Measurements from ENCODE around the gene ERCC1.
A peak's percentile ranks its signal among the peaks of the same experiment; 100 is the strongest.

Gene ERCC1

DNA sequence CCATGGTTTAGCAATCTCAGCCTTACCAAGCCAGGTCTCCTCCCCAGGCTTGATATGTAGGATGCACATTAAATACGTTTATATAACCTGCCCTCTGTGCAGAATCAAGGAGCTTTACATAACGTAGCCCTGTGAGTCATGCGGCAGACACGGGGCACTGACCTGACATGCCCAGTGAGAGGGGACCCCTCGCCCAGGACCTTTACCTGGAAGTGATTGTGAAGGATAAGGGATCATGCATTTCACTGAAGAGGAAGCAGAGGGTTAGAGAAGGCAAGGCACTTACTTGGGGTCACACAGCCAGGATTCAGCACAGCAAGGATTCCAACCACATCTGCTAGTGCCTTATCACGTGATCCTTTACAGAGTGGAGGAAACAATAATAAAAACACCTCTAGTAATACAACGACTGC is 25.2 kb upstream of the ERCC1 start:
- no peak for DNase-seq (ENCODE audit: low spot score)
- no peak overlapping the region for H4K91ac ChIP-seq (ENCODE audit: low read depth, low read length, poor library complexity)
- no peaks in the 10 kb centered on the region for H3K36me3 ChIP-seq (replicated peaks in 1 of 2; ENCODE audit: control insufficient read depth in 2 of 2, insufficient read depth in 2 of 2, low read length in 2 of 2)
- no peak overlapping the region for H2BK5ac ChIP-seq (ENCODE audit: low read length)
- H3K23ac ChIP-seq (ENCODE audit: low read depth, low read length, poor library complexity) = no peak overlapping the region
- WGBS, 2 donors (ENCODE audit: extremely low coverage in 2 of 2, insufficient read length in 2 of 2, insufficient replicate concordance in 1 of 2) = no CpG with 5 or more reads among the region's 7 CpGs
- H3K14ac ChIP-seq (ENCODE audit: low read length) = no peak overlapping the region
- H3K4me3 ChIP-seq (ENCODE audit: low read length in 2 of 2) = no peak overlapping the region
- H3K4me1 ChIP-seq (ENCODE audit: control insufficient read depth in 2 of 2, insufficient read depth in 1 of 2, low read depth in 1 of 2, low read length in 2 of 2) = peaks cover 8 to 22% of the 10 kb centered on the region in 2 donors
- no peak overlapping the region for H3K4ac ChIP-seq (ENCODE audit: low read length)
- H3K9me3 ChIP-seq (replicated peaks in 1 of 2; ENCODE audit: control insufficient read depth in 2 of 2, insufficient read depth in 1 of 2, low read depth in 1 of 2, low read length in 2 of 2) = peaks cover 0 to 7% of the 10 kb centered on the region in 2 donors
- H3K9ac ChIP-seq (ENCODE audit: low read depth, low read length, poor library complexity) = no peak overlapping the region
- no peaks in the 10 kb centered on the region for H3K79me1 ChIP-seq (ENCODE audit: low read depth, low read length)
- no peak overlapping the region for H2BK12ac ChIP-seq (ENCODE audit: low read length)
- H3K27me3 ChIP-seq (ENCODE audit: control insufficient read depth in 3 of 3, insufficient read depth in 3 of 3, low read depth in 1 of 3, low read length in 3 of 3) = peaks cover 0 to 7% (median 0%) of the 10 kb centered on the region in 3 experiments
- no peak overlapping the region for H3K18ac ChIP-seq (ENCODE audit: low read length)
- no peak overlapping the region for H4K8ac ChIP-seq (ENCODE audit: low read depth, low read length)
- no peak overlapping the region for H2BK15ac ChIP-seq (ENCODE audit: low read length)
- H2AFZ ChIP-seq (ENCODE audit: low read length) = no peak overlapping the region
- no peak overlapping the region for H3K4me2 ChIP-seq (ENCODE audit: insufficient read depth, low read length, poor library complexity, severe bottlenecking)
- no peak overlapping the region for H2BK120ac ChIP-seq (ENCODE audit: low read depth, low read length)
- no peak overlapping the region for H2AK5ac ChIP-seq (ENCODE audit: low read depth, low read length)
- no peak overlapping the region for H3K27ac ChIP-seq (replicated peaks; ENCODE audit: low read length)

GRCh38 chr19:45448425-45448756 is 24.7 kb upstream of the ERCC1 start:
- H2BK15ac ChIP-seq (ENCODE audit: low read length) = no peak overlapping the region

GRCh38 chr19:45446944-45447343 is 23.2 kb upstream of the ERCC1 start:
- peaks cover 13 to 31% of the 10 kb centered on the region in 2 donors for H3K4me1 ChIP-seq (ENCODE audit: control insufficient read depth in 2 of 2, insufficient read depth in 1 of 2, low read depth in 1 of 2, low read length in 2 of 2)
- H2BK5ac ChIP-seq (ENCODE audit: low read length) = no peak overlapping the region
- no peak overlapping the region for H3K4me2 ChIP-seq (ENCODE audit: insufficient read depth, low read length, poor library complexity, severe bottlenecking)
- peaks cover 0 to 7% of the 10 kb centered on the region in 2 donors for H3K9me3 ChIP-seq (replicated peaks in 1 of 2; ENCODE audit: control insufficient read depth in 2 of 2, insufficient read depth in 1 of 2, low read depth in 1 of 2, low read length in 2 of 2)
- H3K27ac ChIP-seq (replicated peaks; ENCODE audit: low read length) = no peak overlapping the region
- H2BK15ac ChIP-seq (ENCODE audit: low read length) = no peak overlapping the region
- no peak overlapping the region for H2BK12ac ChIP-seq (ENCODE audit: low read length)
- no peak overlapping the region for H2BK120ac ChIP-seq (ENCODE audit: low read depth, low read length)
- no peak overlapping the region for H3K4me3 ChIP-seq (ENCODE audit: low read length in 2 of 2)
- H3K9ac ChIP-seq (ENCODE audit: low read depth, low read length, poor library complexity) = no peak overlapping the region
- peak overlapping the region; percentile 31 for H3K18ac ChIP-seq (ENCODE audit: low read length)
- H3K79me1 ChIP-seq (ENCODE audit: low read depth, low read length) = no peaks in the 10 kb centered on the region
- no peak overlapping the region for H4K91ac ChIP-seq (ENCODE audit: low read depth, low read length, poor library complexity)
- H3K23ac ChIP-seq (ENCODE audit: low read depth, low read length, poor library complexity) = no peak overlapping the region
- H3K14ac ChIP-seq (ENCODE audit: low read length) = no peak overlapping the region
- H2AK5ac ChIP-seq (ENCODE audit: low read depth, low read length) = no peak overlapping the region
- no peak overlapping the region for H3K4ac ChIP-seq (ENCODE audit: low read length)
- H2AFZ ChIP-seq (ENCODE audit: low read length) = no peak overlapping the region
- H3K27me3 ChIP-seq (ENCODE audit: control insufficient read depth in 3 of 3, insufficient read depth in 3 of 3, low read depth in 1 of 3, low read length in 3 of 3) = peaks cover 0 to 7% (median 0%) of the 10 kb centered on the region in 3 experiments
- WGBS, 2 donors (ENCODE audit: extremely low coverage in 2 of 2, insufficient read length in 2 of 2, insufficient replicate concordance in 1 of 2) = no CpG with 5 or more reads among the region's 7 CpGs
- no peak for DNase-seq (ENCODE audit: low spot score)
- no peaks in the 10 kb centered on the region for H3K36me3 ChIP-seq (replicated peaks in 1 of 2; ENCODE audit: control insufficient read depth in 2 of 2, insufficient read depth in 2 of 2, low read length in 2 of 2)
- no peak overlapping the region for H4K8ac ChIP-seq (ENCODE audit: low read depth, low read length)

More at GRCh38 chr19:45448425-45448756, 24.7 kb upstream of the ERCC1 start:
- DNase-seq (ENCODE audit: low spot score) = no peak
- no peak overlapping the region for H3K4me3 ChIP-seq (ENCODE audit: low read length in 2 of 2)
- peaks cover 0 to 7% of the 10 kb centered on the region in 2 donors for H3K9me3 ChIP-seq (replicated peaks in 1 of 2; ENCODE audit: control insufficient read depth in 2 of 2, insufficient read depth in 1 of 2, low read depth in 1 of 2, low read length in 2 of 2)
- H4K91ac ChIP-seq (ENCODE audit: low read depth, low read length, poor library complexity) = no peak overlapping the region
- H3K18ac ChIP-seq (ENCODE audit: low read length) = no peak overlapping the region
- H2AK5ac ChIP-seq (ENCODE audit: low read depth, low read length) = no peak overlapping the region
- no CpG with 5 or more reads among the region's 3 CpGs for WGBS, 2 donors (ENCODE audit: extremely low coverage in 2 of 2, insufficient read length in 2 of 2, insufficient replicate concordance in 1 of 2)
- H2BK5ac ChIP-seq (ENCODE audit: low read length) = no peak overlapping the region
- H3K9ac ChIP-seq (ENCODE audit: low read depth, low read length, poor library complexity) = no peak overlapping the region
- peaks cover 8 to 26% of the 10 kb centered on the region in 2 donors for H3K4me1 ChIP-seq (ENCODE audit: control insufficient read depth in 2 of 2, insufficient read depth in 1 of 2, low read depth in 1 of 2, low read length in 2 of 2)
- H3K23ac ChIP-seq (ENCODE audit: low read depth, low read length, poor library complexity) = no peak overlapping the region
- H3K36me3 ChIP-seq (replicated peaks in 1 of 2; ENCODE audit: control insufficient read depth in 2 of 2, insufficient read depth in 2 of 2, low read length in 2 of 2) = no peaks in the 10 kb centered on the region
- H3K4ac ChIP-seq (ENCODE audit: low read length) = no peak overlapping the region
- no peak overlapping the region for H3K4me2 ChIP-seq (ENCODE audit: insufficient read depth, low read length, poor library complexity, severe bottlenecking)
- no peak overlapping the region for H3K14ac ChIP-seq (ENCODE audit: low read length)
- no peak overlapping the region for H2BK120ac ChIP-seq (ENCODE audit: low read depth, low read length)
- H4K8ac ChIP-seq (ENCODE audit: low read depth, low read length) = no peak overlapping the region
- H2AFZ ChIP-seq (ENCODE audit: low read length) = no peak overlapping the region
- no peak overlapping the region for H3K27ac ChIP-seq (replicated peaks; ENCODE audit: low read length)
- H2BK12ac ChIP-seq (ENCODE audit: low read length) = no peak overlapping the region
- H3K27me3 ChIP-seq (ENCODE audit: control insufficient read depth in 3 of 3, insufficient read depth in 3 of 3, low read depth in 1 of 3, low read length in 3 of 3) = peaks cover 0 to 7% (median 0%) of the 10 kb centered on the region in 3 experiments
- no peaks in the 10 kb centered on the region for H3K79me1 ChIP-seq (ENCODE audit: low read depth, low read length)

GRCh38 chr19:45446295-45446694 is 22.6 kb upstream of the ERCC1 start:
- Histone ChIP-seq H2BK15ac (ENCODE audit: low read length) (no peak overlapping the region), H3K18ac (ENCODE audit: low read length) (no peak overlapping the region), H2BK12ac (ENCODE audit: low read length) (no peak overlapping the region), H3K4me2 (ENCODE audit: insufficient read depth, low read length, poor library complexity, severe bottlenecking) (no peak overlapping the region), H4K91ac (ENCODE audit: low read depth, low read length, poor library complexity) (no peak overlapping the region), H4K8ac (ENCODE audit: low read depth, low read length) (no peak overlapping the region), H2BK120ac (ENCODE audit: low read depth, low read length) (no peak overlapping the region), H3K27me3 (ENCODE audit: control insufficient read depth in 3 of 3, insufficient read depth in 3 of 3, low read depth in 1 of 3, low read length in 3 of 3) (peaks cover 0 to 2% (median 0%) of the 10 kb centered on the region in 3 experiments), H3K4me1 (ENCODE audit: control insufficient read depth in 2 of 2, insufficient read depth in 1 of 2, low read depth in 1 of 2, low read length in 2 of 2) (peaks cover 13 to 28% of the 10 kb centered on the region in 2 donors), H2BK5ac (ENCODE audit: low read length) (no peak overlapping the region), H2AK5ac (ENCODE audit: low read depth, low read length) (no peak overlapping the region), H3K79me1 (ENCODE audit: low read depth, low read length) (no peaks in the 10 kb centered on the region), H3K9ac (ENCODE audit: low read depth, low read length, poor library complexity) (no peak overlapping the region), H3K27ac (replicated peaks; ENCODE audit: low read length) (no peak overlapping the region), H2AFZ (ENCODE audit: low read length) (no peak overlapping the region), H3K4me3 (ENCODE audit: low read length in 2 of 2) (no peak overlapping the region), H3K4ac (ENCODE audit: low read length) (no peak overlapping the region), H3K9me3 (replicated peaks in 1 of 2; ENCODE audit: control insufficient read depth in 2 of 2, insufficient read depth in 1 of 2, low read depth in 1 of 2, low read length in 2 of 2) (peaks cover 0 to 1% of the 10 kb centered on the region in 2 donors), H3K23ac (ENCODE audit: low read depth, low read length, poor library complexity) (no peak overlapping the region), H3K36me3 (replicated peaks in 1 of 2; ENCODE audit: control insufficient read depth in 2 of 2, insufficient read depth in 2 of 2, low read length in 2 of 2) (no peaks in the 10 kb centered on the region), H3K14ac (ENCODE audit: low read length) (no peak overlapping the region)
- WGBS, 2 donors (ENCODE audit: extremely low coverage in 2 of 2, insufficient read length in 2 of 2, insufficient replicate concordance in 1 of 2) = no CpG with 5 or more reads among the region's 6 CpGs
- DNase-seq (ENCODE audit: low spot score) = no peak
